Colonic mucosa (tissue), 4 donors: ENCODE results near the gene MAGI3. TPM values are rescaled to one million over a fixed set of nuclear protein-coding genes. Genes with fewer than 3 reads are reported as not detected.
A peak's percentile ranks its signal among the peaks of the same experiment; 100 is the strongest.

Experiments used
- DNase-seq: peaks from one replicate; pipeline ENCODE4 v3.0.0-alpha.2; 2020
- H3K27ac ChIP-seq: fragments of 200-600 bp; one replicate; pipeline ENCODE4 v1.8.0; 2021
- H3K27me3 ChIP-seq: fragments of 200-600 bp; one replicate; pipeline ENCODE4 v1.8.0; 2021
- H3K36me3 ChIP-seq: fragments of 200-600 bp; one replicate; pipeline ENCODE4 v1.8.0; 2021
- H3K4me1 ChIP-seq: fragments of 200-600 bp; one replicate; pipeline ENCODE4 v1.8.0; 2021; ENCODE audit warnings: mild to moderate bottlenecking
- H3K4me3 ChIP-seq: fragments of 200-600 bp; one replicate; pipeline ENCODE4 v1.8.0; 2021
- H3K9ac ChIP-seq, 2 donors: one replicate each; pipeline ENCODE4 v1.7.0; 2013; ENCODE audit warnings: control low read depth in 2 of 2, low read depth in 2 of 2, low read length in 2 of 2
- H3K9me3 ChIP-seq: fragments of 200-600 bp; one replicate; pipeline ENCODE4 v1.8.0; 2021
- CTCF ChIP-seq: fragments of 200-600 bp; IDR thresholded peaks from one replicate; pipeline ENCODE4 v1.8.0; 2022; ENCODE audit warnings: antibody characterized with exemption, mild to moderate bottlenecking
- intact Hi-C: fragments of 100-400 bp; cut with DNase I; formaldehyde crosslinking; loops from one replicate; pipeline ENCODE4 v1.14.1; 2022
- total RNA-seq, 2 donors: library from RNA; stranded (reverse); fragmentation: NEBNext Ultra II Directional in 1 of 2; extraction: Animal tissue kit (Norgen Biotek cat#: 25700) in 1 of 2; gene quantifications; one replicate each; pipeline ENCODE4 v1.2.1, GENCODE V29; 2021
- donor health status: healthy.
- donor health status: DM: no; HTN: no; CAD: no.
- donor health status: DM: no; HTN: no; CAD: no.

Gene MAGI3
- total RNA-seq, 2 donors from 2014 or later: 38.2 to 46.5 TPM

- no peaks in the 10 kb centered on the region for H3K36me3 ChIP-seq
- no peaks in the 10 kb centered on the region for H3K27me3 ChIP-seq
- H3K9me3 ChIP-seq: no peaks in the 10 kb centered on the region
- H3K27ac ChIP-seq: peak overlapping the region; percentile 88
- DNase-seq: peak; percentile 53
- peaks cover 5% of the 10 kb centered on the region for H3K4me1 ChIP-seq
- TF ChIP-seq CTCF: no peak
- H3K9ac ChIP-seq: peak overlapping the region; percentile 93 to 96
- intact Hi-C loops: no loop called here
- peak overlapping the region; percentile 80 for H3K4me3 ChIP-seq
These were observed 1.4 kb downstream of the MAGI3 start for GRCh38 chr1:113391649-113392271.

GRCh38 chr1:113392541-113393128 lies 2.3 kb downstream of the MAGI3 start:
- Histone ChIP-seq H3K27ac (no peak overlapping the region), H3K27me3 (no peaks in the 10 kb centered on the region), H3K9ac (peak overlapping the region in 1 of 2 donors; percentile 93), H3K4me1 (peaks cover 5% of the 10 kb centered on the region), H3K9me3 (no peaks in the 10 kb centered on the region), H3K4me3 (peak overlapping the region; percentile 80), H3K36me3 (no peaks in the 10 kb centered on the region)
- no peak for TF ChIP-seq CTCF
- intact Hi-C loops: no loop called here
- DNase-seq: no peak

GRCh38 chr1:113394043-113394862 lies 3.9 kb downstream of the MAGI3 start:
- no peak for TF ChIP-seq CTCF
- Histone ChIP-seq H3K9ac (peak overlapping the region in 1 of 2 donors; percentile 40), H3K36me3 (no peaks in the 10 kb centered on the region), H3K4me1 (peaks cover 5% of the 10 kb centered on the region), H3K9me3 (no peaks in the 10 kb centered on the region), H3K4me3 (peak overlapping the region; percentile 8), H3K27ac (peak overlapping the region; percentile 8), H3K27me3 (no peaks in the 10 kb centered on the region)
- intact Hi-C loops: no loop called here
- DNase-seq: no peak

GRCh38 chr1:113394863-113395259 lies 4.5 kb downstream of the MAGI3 start:
- no peaks in the 10 kb centered on the region for H3K27me3 ChIP-seq
- H3K9me3 ChIP-seq: no peaks in the 10 kb centered on the region
- peak overlapping the region; percentile 8 for H3K27ac ChIP-seq
- H3K9ac ChIP-seq: peak overlapping the region in 1 of 2 donors; percentile 40
- DNase-seq: no peak
- H3K36me3 ChIP-seq: no peaks in the 10 kb centered on the region
- TF ChIP-seq CTCF: no peak
- peak overlapping the region; percentile 8 for H3K4me3 ChIP-seq
- peaks cover 5% of the 10 kb centered on the region for H3K4me1 ChIP-seq
- intact Hi-C loops: no loop called here

- TF ChIP-seq CTCF: no peak
These were observed 5.8 kb downstream of the MAGI3 start for GRCh38 chr1:113396102-113396501.

More at GRCh38 chr1:113396102-113396501, 5.8 kb downstream of the MAGI3 start:
- H3K36me3 ChIP-seq: no peaks in the 10 kb centered on the region
- H3K9me3 ChIP-seq: no peaks in the 10 kb centered on the region
- H3K27ac ChIP-seq: no peak overlapping the region
- no peak for DNase-seq
- no peak overlapping the region for H3K9ac ChIP-seq
- intact Hi-C loops: no loop called here
- H3K4me3 ChIP-seq: no peak overlapping the region
- H3K4me1 ChIP-seq: peaks cover 5% of the 10 kb centered on the region
- no peaks in the 10 kb centered on the region for H3K27me3 ChIP-seq
